ENCODE measurements around the gene KRTAP10-12.
A peak's percentile ranks its signal among the peaks of the same experiment; 100 is the strongest.

KRTAP10-12 gene

GRCh38 chr21:44692798-44693512, 4.0 kb upstream of the KRTAP10-12 start:
- Histone ChIP-seq H3K4me3 (no peak overlapping the region), H3K27me3 (peaks cover 0 to 41% of the 10 kb centered on the region in 2 donors), H3K9me3 (peaks cover 0 to 16% (median 6%) of the 10 kb centered on the region in 3 donors), H3K36me3 (no peaks in the 10 kb centered on the region), H3K4me1 (no peaks in the 10 kb centered on the region), H3K27ac (no peak overlapping the region)
- intact Hi-C loops (cut with DNase I; ENCODE audit: low total_unique reads): no loop called here
- no peak for TF ChIP-seq CTCF (IDR thresholded peaks at IDR 0.05)
- no peak for DNase-seq

- no peak overlapping the region for H3K27ac ChIP-seq
- H3K4me1 ChIP-seq: no peaks in the 10 kb centered on the region
- DNase-seq: no peak
- peaks cover 0 to 16% (median 6%) of the 10 kb centered on the region in 3 donors for H3K9me3 ChIP-seq
- no peak overlapping the region for H3K4me3 ChIP-seq
- H3K27me3 ChIP-seq: peaks cover 0 to 48% of the 10 kb centered on the region in 2 donors
- no peaks in the 10 kb centered on the region for H3K36me3 ChIP-seq
- TF ChIP-seq CTCF (IDR thresholded peaks at IDR 0.05): no peak
- intact Hi-C loops (cut with DNase I; ENCODE audit: low total_unique reads): no loop called here
Observed at GRCh38 chr21:44694776-44695175, 2.2 kb upstream of the KRTAP10-12 start.

- Histone ChIP-seq H3K9me3 (peaks cover 0 to 16% (median 6%) of the 10 kb centered on the region in 3 donors), H3K4me3 (no peak overlapping the region), H3K27ac (no peak overlapping the region), H3K4me1 (no peaks in the 10 kb centered on the region), H3K27me3 (peaks cover 0 to 52% of the 10 kb centered on the region in 2 donors), H3K36me3 (no peaks in the 10 kb centered on the region)
- intact Hi-C loops (cut with DNase I; ENCODE audit: low total_unique reads): no loop called here
- DNase-seq: peak in 1 of 2 donors; percentile 46
- no peak for TF ChIP-seq CTCF (IDR thresholded peaks at IDR 0.05)
Observed at GRCh38 chr21:44695184-44695583, 1.8 kb upstream of the KRTAP10-12 start.

GRCh38 chr21:44695641-44696040, 1.3 kb upstream of the KRTAP10-12 start:
- intact Hi-C loops (cut with DNase I; ENCODE audit: low total_unique reads): no loop called here
- no peak for DNase-seq
- no peak for TF ChIP-seq CTCF (IDR thresholded peaks at IDR 0.05)
- Histone ChIP-seq H3K27ac (no peak overlapping the region), H3K9me3 (peaks cover 0 to 16% (median 6%) of the 10 kb centered on the region in 3 donors), H3K36me3 (no peaks in the 10 kb centered on the region), H3K27me3 (peaks cover 0 to 56% of the 10 kb centered on the region in 2 donors), H3K4me1 (no peaks in the 10 kb centered on the region), H3K4me3 (no peak overlapping the region)

GRCh38 chr21:44696572-44696971, 400 bp upstream of the KRTAP10-12 start:
- no peak for TF ChIP-seq CTCF (IDR thresholded peaks at IDR 0.05)
- H3K27me3 ChIP-seq: peaks cover 0 to 66% of the 10 kb centered on the region in 2 donors
- intact Hi-C loops (cut with DNase I; ENCODE audit: low total_unique reads): no loop called here
- no peak for DNase-seq
- no peaks in the 10 kb centered on the region for H3K4me1 ChIP-seq
- H3K36me3 ChIP-seq: no peaks in the 10 kb centered on the region
- H3K4me3 ChIP-seq: no peak overlapping the region
- H3K9me3 ChIP-seq: peaks cover 0 to 16% (median 6%) of the 10 kb centered on the region in 3 donors
- no peak overlapping the region for H3K27ac ChIP-seq
